GM18502 (cell line): ENCODE data around the gene COTL1.
"Not testable (repeated sequence)": the region's sequence is repeated elsewhere in the genome, so short reads cannot be mapped to it uniquely, and the experiment has no call there.

Experiments
- ATAC-seq: cut with Tn5 transposase; IDR thresholded peaks from one replicate; pipeline ENCODE4 v1.9.1; 2021; ENCODE audit warnings: mild to moderate bottlenecking; ENCODE audit not compliant: unreplicated experiment, poor library complexity

COTL1 gene

GRCh38 chr16:84537491-84538151 lies 80.3 kb downstream of the COTL1 start:
- ATAC-seq: no peak

GRCh38 chr16:84535851-84536250 lies 82.0 kb downstream of the COTL1 start:
- ATAC-seq: no peak

- no peak for ATAC-seq
Measured at GRCh38 chr16:84535408-84535807, 82.5 kb downstream of the COTL1 start.

GRCh38 chr16:84534815-84535214 lies 83.1 kb downstream of the COTL1 start:
- no peak for ATAC-seq

DNA sequence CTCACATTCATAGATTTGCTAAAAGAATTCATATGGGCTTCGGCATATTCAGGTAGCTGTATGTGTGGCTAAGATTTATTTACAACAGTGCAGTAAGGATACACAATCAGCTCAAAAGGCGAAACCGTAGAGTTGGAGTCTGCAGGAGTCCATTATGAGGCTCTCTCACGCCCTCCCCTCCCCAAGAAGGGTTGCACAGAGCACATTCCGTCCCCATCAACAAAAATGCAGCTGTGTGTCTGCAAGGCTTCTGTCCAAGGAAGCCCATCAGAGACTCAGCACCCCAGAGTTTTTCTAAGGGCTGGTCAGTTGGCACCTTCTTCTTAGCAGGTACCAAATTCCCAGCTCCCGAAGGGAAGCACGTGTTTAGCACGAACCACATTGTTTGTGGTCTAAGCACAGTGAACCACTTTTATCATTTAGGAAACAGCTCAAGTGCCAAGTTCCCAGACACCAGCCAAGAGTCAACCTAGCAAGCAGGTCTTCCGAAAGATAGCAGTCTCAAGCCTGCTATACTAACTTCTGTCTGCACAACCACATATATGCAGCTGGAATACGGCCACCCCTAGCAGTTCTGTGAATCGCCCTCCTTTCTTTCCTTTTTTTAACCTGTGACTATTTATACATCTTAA lies 84.9 kb downstream of the COTL1 start:
- ATAC-seq: no peak

DNA sequence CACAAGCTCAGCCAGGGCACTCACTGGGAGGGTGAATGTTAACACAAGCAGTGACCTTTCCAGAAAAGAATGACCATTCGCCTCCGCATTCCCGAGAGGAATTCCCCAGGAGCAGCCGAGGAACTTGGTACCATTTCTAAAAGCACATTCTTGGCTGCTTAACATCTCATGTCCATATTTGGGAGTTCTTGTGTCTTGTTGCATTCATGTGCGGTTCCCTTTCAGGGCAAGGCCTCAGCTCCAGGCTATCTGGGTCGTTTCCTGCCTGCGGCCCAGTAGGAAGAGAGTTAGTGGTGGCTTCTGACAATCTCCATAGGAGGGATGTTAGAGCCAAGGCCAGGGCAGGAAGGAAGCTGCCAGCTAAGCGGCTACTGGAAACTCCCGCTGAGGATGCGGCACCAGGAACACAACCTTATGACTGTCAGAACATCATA lies 85.6 kb downstream of the COTL1 start:
- no peak for ATAC-seq

DNA sequence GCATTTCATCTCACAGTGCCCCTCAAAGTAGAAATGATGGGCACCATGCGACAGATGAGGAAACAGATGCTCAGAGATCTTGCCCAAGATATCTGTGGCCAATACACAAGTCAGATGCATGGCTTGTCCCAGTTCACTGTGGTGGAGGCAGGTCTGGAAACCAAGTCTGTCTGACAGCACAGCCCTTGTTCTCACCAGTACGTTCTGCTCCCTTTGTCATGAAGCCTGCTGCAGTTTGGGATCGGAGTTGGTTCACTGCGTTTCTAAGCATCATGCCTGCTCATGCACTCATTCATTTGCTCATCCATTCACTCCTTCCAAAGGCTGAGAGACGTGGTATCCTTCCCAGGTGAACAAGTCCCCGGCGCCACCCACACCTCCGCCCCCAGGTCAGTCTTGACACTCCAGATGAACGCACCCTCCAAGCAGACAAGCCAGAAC lies 86.2 kb downstream of the COTL1 start:
- no peak for ATAC-seq

GRCh38 chr16:84530590-84530989 lies 87.3 kb downstream of the COTL1 start:
- no peak for ATAC-seq

GRCh38 chr16:84529607-84530006 lies 88.3 kb downstream of the COTL1 start:
- no peak for ATAC-seq

GRCh38 chr16:84528322-84528721 lies 89.6 kb downstream of the COTL1 start:
- ATAC-seq: no peak

GRCh38 chr16:84527532-84528269 lies 90.2 kb downstream of the COTL1 start:
- ATAC-seq: no peak

DNA sequence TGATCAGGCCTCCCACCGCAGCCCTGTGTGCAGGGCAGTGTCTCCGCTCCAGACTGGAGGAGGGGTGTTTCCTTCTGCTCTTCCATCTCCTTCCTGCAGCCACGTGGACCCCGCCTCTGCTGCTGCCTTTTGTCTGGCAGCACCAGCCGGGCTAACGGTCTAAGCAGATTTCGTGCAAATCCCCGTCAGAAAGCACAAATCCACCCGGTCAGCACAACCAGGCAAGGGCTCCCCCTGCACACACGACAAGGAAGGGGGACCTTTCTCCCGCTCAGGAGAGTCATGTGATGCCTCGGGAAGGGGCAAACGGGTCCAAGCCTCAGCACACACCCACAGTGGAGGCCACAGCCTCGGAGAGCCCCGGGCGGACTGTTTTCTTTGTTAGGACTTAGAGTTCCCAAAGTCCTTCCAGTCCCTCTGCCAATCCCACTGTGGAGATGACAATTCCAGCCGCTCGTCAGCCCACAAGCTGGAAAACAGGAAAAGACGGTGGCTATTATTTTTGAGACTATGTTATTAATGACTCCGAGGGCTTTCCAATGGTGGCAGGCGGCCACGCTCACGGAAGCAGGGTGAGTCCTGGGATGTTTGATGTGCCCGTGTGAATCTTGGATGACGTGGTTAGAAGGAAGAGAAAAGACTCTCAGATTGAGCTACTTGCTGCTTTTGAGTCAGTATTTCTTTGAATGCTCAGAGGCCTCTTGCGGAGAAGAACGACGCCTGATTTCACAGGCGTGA lies 90.9 kb downstream of the COTL1 start:
- no peak for ATAC-seq

DNA sequence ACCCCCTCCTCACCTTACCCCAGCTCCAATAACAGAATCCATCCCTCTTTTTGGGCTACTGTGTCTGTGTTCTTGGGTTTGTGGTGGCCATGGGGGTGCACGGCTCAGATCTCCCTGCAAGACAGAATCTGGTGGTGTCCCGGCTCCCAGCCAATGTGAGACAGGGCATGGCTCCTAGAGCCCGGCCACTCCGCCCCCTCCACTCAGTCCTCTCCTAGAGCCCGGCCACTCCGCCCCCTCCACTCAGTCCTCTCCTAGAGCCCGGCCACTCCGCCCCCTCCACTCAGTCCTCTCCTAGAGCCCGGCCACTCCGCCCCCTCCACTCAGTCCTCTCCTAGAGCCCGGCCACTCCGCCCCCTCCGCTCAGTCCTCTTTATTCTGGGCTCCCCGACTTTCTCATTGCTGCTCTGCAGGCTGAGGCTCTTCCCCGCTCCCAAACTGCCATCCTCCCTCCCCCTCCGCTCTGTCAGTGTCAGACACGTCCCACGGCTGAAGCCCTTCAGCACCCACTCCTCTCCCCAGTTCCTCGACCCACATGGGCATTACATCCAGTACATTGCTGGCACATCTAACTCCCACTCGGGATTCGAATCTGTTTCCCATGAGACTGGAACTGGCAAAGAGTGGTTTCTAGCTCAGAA lies 92.8 kb downstream of the COTL1 start:
- ATAC-seq: not testable (repeated sequence)

- ATAC-seq: no peak
Measured at GRCh38 chr16:84524346-84524920, 93.4 kb downstream of the COTL1 start.

GRCh38 chr16:84521497-84521770 lies 96.4 kb downstream of the COTL1 start:
- no peak for ATAC-seq

- no peak for ATAC-seq
Measured at GRCh38 chr16:84520725-84521496, 97.0 kb downstream of the COTL1 start.

DNA sequence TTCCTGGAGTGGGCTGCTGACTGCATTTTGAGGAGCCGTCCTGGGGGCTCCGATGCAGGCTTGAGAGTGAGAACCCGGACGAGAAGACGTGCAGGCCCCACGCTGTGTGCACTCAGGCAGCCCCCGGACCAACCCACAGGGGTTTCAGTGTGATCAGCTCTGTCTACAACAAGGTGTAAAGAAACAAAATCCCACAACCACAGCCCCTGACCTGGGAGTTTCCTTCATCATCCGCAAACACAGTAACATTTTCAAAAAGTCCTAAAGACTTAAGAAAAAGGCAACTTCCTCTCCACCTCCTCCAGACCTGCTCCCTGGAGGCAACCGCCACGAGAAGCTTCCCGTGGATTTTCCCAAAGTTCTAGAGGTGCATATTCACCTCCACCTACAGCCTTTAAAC lies 98.0 kb downstream of the COTL1 start:
- no peak for ATAC-seq

DNA sequence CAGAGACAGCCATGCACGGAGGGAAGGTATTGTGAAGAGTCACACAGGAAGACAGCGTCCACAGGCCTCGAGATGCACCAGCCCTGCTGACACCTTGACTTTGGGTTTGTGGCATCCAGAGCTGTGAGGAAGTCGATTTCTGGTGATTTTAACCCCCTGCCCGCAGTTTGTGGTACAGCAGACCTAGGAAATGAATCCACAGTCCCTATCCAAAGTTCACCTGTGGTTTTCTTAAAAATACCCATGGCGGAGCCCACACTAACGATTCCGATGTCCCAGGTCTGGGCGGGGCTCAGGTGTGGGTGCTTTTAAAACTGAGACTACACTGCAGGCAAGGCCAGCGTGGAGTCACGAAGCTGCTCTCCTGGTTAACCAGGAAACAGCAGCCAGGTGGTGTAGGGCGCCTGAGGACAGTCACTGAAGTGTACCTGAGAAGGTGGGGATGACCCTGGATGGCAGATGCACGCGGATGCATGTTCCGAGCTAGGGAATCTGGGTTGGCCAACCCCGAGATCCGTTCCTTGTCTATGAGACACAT lies 99.0 kb downstream of the COTL1 start:
- no peak for ATAC-seq

DNA sequence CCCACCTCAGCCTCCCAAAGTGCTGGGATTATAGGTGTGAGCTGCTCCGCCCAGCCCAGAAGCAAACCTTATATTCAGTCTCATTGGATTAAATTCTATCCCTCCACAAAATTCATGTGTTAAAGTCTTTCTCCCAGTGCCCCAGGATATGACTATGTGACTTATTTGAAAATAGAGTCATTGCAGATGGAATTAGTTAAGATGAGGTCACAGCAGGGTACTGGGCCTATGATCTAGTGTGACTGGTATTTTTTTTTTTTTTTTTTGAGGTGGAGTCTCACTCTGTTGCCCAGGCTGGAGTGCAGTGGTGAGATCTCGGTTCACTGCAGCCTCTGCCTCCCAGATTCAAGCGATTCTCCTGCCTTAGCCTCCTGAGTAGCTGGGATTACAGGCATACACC lies 99.7 kb downstream of the COTL1 start:
- ATAC-seq: not testable (repeated sequence)
